Endometrium (tissue), 2 donors: ENCODE data around the gene LRMDA.
A peak's percentile ranks its signal among the peaks of the same experiment; 100 is the strongest.

Source experiments
- FAIRE-seq: peaks from 2 replicates; lab custom pipeline; 2012; peaks lifted over from hg19 to GRCh38; lab: Jason Lieb, UNC
- donor health status: control.
- donor health status: control.

LRMDA gene

GRCh38 chr10:75876710-75877109 lies 445.3 kb downstream of the LRMDA start:
- no peak for FAIRE-seq

GRCh38 chr10:75877877-75878276 lies 446.5 kb downstream of the LRMDA start:
- no peak for FAIRE-seq

GRCh38 chr10:75878586-75878985 lies 447.2 kb downstream of the LRMDA start:
- no peak for FAIRE-seq

- FAIRE-seq = no peak
Measured at GRCh38 chr10:75880031-75880775, 448.8 kb downstream of the LRMDA start.

GRCh38 chr10:75883081-75884072 lies 452.0 kb downstream of the LRMDA start:
- no peak for FAIRE-seq

- no peak for FAIRE-seq
Measured at GRCh38 chr10:75884808-75885207, 453.4 kb downstream of the LRMDA start.

GRCh38 chr10:75887369-75887768 lies 455.9 kb downstream of the LRMDA start:
- no peak for FAIRE-seq

GRCh38 chr10:75887992-75888680 lies 456.7 kb downstream of the LRMDA start:
- FAIRE-seq = no peak

- FAIRE-seq = no peak
Measured at GRCh38 chr10:75889051-75889450, 457.6 kb downstream of the LRMDA start.

GRCh38 chr10:75894761-75895160 lies 463.3 kb downstream of the LRMDA start:
- no peak for FAIRE-seq

GRCh38 chr10:75895259-75895658 lies 463.8 kb downstream of the LRMDA start:
- no peak for FAIRE-seq

- no peak for FAIRE-seq
Measured at GRCh38 chr10:75899816-75900390, 468.5 kb downstream of the LRMDA start.

- no peak for FAIRE-seq
Measured at GRCh38 chr10:75902816-75903215, 471.4 kb downstream of the LRMDA start.

- no peak for FAIRE-seq
Measured at GRCh38 chr10:75904499-75905283, 473.3 kb downstream of the LRMDA start.

- FAIRE-seq = no peak
Measured at GRCh38 chr10:75905490-75905889, 474.1 kb downstream of the LRMDA start.

- FAIRE-seq = peak; percentile 80
Measured at GRCh38 chr10:75910032-75910431, 478.6 kb downstream of the LRMDA start.

- no peak for FAIRE-seq
Measured at GRCh38 chr10:75911426-75911825, 480.0 kb downstream of the LRMDA start.

- no peak for FAIRE-seq
Measured at GRCh38 chr10:75916906-75917305, 485.5 kb downstream of the LRMDA start.

GRCh38 chr10:75919913-75920312 lies 488.5 kb downstream of the LRMDA start:
- no peak for FAIRE-seq

GRCh38 chr10:75922435-75922834 lies 491.0 kb downstream of the LRMDA start:
- no peak for FAIRE-seq

GRCh38 chr10:75924309-75924902 lies 493.0 kb downstream of the LRMDA start:
- FAIRE-seq = no peak
